Bronchial epithelial cell (primary cell): ENCODE results near the gene MMS22L. TPM values are rescaled to one million over a fixed set of nuclear protein-coding genes. Genes with fewer than 3 reads are reported as not detected.
A peak's percentile ranks its signal among the peaks of the same experiment; 100 is the strongest.

ENCODE experiments used
- DNase-seq: peaks from one replicate; pipeline ENCODE4 v3.0.0-alpha.2; 2010; ENCODE audit warnings: low read depth
- FAIRE-seq: peaks from 2 replicates; lab custom pipeline; 2011; peaks lifted over from hg19 to GRCh38; lab: Jason Lieb, UNC
- H3K27me3 ChIP-seq: 2 replicates; pipeline ENCODE4 v1.5.1; 2011; ENCODE audit warnings: low read length; ENCODE audit not compliant: control insufficient read depth, insufficient read depth
- H3K36me3 ChIP-seq: 2 replicates; pipeline ENCODE4 v1.5.1; 2011; ENCODE audit warnings: low read length; ENCODE audit not compliant: control insufficient read depth, insufficient read depth
- H3K4me3 ChIP-seq: 2 replicates; pipeline ENCODE4 v1.5.1; 2011; ENCODE audit warnings: mild to moderate bottlenecking, low read depth, low read length, control low read depth
- CTCF ChIP-seq: IDR thresholded peaks from 2 replicates; pipeline ENCODE4 v1.5.1; 2011; ENCODE audit warnings: mild to moderate bottlenecking, moderate library complexity, low read length, control low read depth, inconsistent platforms; ENCODE audit not compliant: insufficient read depth, severe bottlenecking
- total RNA-seq: library from RNA; depleted of rRNA; stranded (reverse); fragments of >200 nt; gene quantifications from 2 replicates; pipeline ENCODE4 v1.2.1, GENCODE V29; 2014

MMS22L gene
- total RNA-seq, 1 donor from 2014 or later: 8.4 TPM

DNA sequence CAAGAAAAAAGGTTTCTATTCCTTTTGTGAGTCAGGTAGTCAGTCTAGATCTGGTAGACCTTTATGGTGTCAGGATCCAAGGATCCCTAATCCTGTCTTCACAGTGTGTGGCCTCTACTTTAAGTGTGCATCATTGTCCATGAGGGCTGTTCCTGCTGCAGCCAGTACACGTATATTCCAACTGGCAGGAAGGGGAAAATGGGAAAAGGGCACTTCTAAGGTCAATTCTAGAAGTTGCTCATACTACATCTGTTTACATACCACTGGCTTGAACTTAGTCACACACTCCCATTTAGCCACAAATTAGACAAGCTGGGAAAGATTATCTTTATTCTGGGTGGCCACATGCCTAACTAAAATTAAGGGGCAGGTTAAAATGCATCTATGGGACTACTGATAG lies 9.7 kb upstream of the MMS22L start:
- DNase-seq (no peak), FAIRE-seq (no peak)
- Histone ChIP-seq H3K4me3 (no peak overlapping the region), H3K27me3 (no peaks in the 10 kb centered on the region), H3K36me3 (no peaks in the 10 kb centered on the region)
- no peak for TF ChIP-seq CTCF

DNA sequence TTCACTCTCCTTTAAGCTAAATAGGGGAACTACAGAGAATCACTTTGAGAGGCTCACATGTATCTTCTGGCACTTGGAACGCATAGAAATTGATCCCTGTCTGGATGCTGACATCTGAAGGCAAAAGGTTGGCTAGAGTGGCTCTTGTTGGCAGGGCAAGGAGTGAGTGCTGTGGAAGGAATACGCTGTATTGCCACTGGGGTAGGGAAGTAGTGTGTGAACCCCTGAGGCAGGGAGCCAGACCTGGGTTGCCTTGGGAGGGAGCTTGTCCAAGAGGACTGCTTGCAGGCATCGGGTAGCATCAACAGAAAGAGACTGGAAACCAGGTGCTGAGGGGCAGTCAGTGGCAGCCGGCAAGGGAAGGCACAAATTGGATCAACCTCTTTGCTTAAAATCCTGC lies 8.9 kb upstream of the MMS22L start:
- FAIRE-seq (no peak), DNase-seq (no peak)
- Histone ChIP-seq H3K27me3 (no peaks in the 10 kb centered on the region), H3K36me3 (no peaks in the 10 kb centered on the region), H3K4me3 (no peak overlapping the region)
- no peak for TF ChIP-seq CTCF

- no peak for TF ChIP-seq CTCF
- Histone ChIP-seq H3K36me3 (no peaks in the 10 kb centered on the region), H3K27me3 (no peaks in the 10 kb centered on the region), H3K4me3 (no peak overlapping the region)
- FAIRE-seq (no peak), DNase-seq (no peak)
Measured at GRCh38 chr6:97289332-97289731, 6.3 kb upstream of the MMS22L start.

DNA sequence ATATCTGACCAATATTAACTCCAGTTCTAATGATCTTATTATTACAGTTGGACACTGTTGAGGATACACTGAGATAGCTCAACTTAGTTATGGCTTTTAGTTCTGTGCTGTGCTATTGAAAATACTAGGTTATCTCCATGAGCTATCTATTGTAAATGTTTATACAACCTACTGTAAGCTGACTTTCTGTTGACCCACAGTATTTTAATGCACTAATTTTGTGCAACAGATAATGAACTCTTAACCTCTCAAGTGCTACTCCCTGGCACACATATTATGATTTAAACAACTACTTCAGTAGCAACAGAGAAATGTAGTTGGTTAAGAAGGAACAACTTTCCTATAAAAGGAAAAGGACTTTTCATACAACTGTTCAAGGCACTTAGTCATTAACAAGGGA lies 5.2 kb upstream of the MMS22L start:
- Histone ChIP-seq H3K4me3 (no peak overlapping the region), H3K36me3 (no peaks in the 10 kb centered on the region), H3K27me3 (no peaks in the 10 kb centered on the region)
- DNase-seq (no peak), FAIRE-seq (no peak)
- TF ChIP-seq CTCF: no peak

GRCh38 chr6:97282238-97282725 lies 734 bp downstream of the MMS22L start:
- FAIRE-seq: no peak
- peak; percentile 4 for DNase-seq
- no peaks in the 10 kb centered on the region for H3K36me3 ChIP-seq
- H3K4me3 ChIP-seq: peak overlapping the region; percentile 91
- H3K27me3 ChIP-seq: no peaks in the 10 kb centered on the region
- no peak for TF ChIP-seq CTCF

DNA sequence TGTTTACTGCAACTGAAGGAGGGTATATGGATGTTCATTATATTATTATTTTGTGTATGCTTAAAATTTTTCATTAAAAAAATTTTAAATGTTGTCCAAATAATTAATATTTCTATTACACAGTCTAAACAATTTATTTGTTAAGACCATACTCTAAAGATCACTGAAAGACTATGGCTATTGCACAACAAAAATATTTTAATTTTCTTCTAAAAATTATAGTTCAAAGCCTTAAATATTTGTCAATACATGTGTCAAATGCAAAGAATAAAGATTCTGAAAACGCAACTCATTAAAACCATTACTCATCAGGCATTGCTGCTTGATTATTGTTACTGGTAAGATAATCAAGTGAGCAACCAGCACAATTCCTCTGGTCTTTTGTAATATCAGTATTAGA lies 2.2 kb downstream of the MMS22L start:
- FAIRE-seq: no peak
- TF ChIP-seq CTCF: no peak
- no peaks in the 10 kb centered on the region for H3K27me3 ChIP-seq
- no peak overlapping the region for H3K4me3 ChIP-seq
- no peaks in the 10 kb centered on the region for H3K36me3 ChIP-seq
- no peak for DNase-seq
